Neutrophil (primary cell): ENCODE measurements around the gene COL11A2.
"Not testable (repeated sequence)": the region's sequence is repeated elsewhere in the genome, so short reads cannot be mapped to it uniquely, and the experiment has no call there.

Experiments used
- H3K27ac ChIP-seq: fragments of 200-600 bp; sonication (generic); 2 replicates; pipeline ENCODE4 v1.5.1; 2016; ENCODE audit warnings: mild to moderate bottlenecking, moderate library complexity
- H3K27me3 ChIP-seq: fragments of 200-600 bp; sonication (generic); 2 replicates; pipeline ENCODE4 v1.6.0; 2016; ENCODE audit warnings: mild to moderate bottlenecking
- H3K36me3 ChIP-seq: fragments of 200-600 bp; sonication (generic); 2 replicates; pipeline ENCODE4 v1.5.1; 2017
- H3K4me1 ChIP-seq, 2 experiments: fragments of 200-600 bp in 1 of 2; sonication (generic) in 1 of 2; 1 replicate in 1 of 2; 2 replicates in 1 of 2; pipeline versions ENCODE4 v1.5.1 to v1.6.1; 2013 to 2016; ENCODE audit warnings: low read depth in 1 of 2, low read length in 1 of 2, mild to moderate bottlenecking in 1 of 2, moderate library complexity in 1 of 2; ENCODE audit not compliant: control insufficient read depth in 1 of 2, insufficient read depth in 1 of 2
- H3K4me3 ChIP-seq, 2 experiments: fragments of 200-600 bp in 1 of 2; sonication (generic) in 1 of 2; 1 replicate in 1 of 2; 2 replicates in 1 of 2; pipeline ENCODE4 v1.5.1; 2013 to 2016; ENCODE audit warnings: low read depth in 1 of 2, low read length in 1 of 2, mild to moderate bottlenecking in 1 of 2, moderate library complexity in 1 of 2
- H3K9me3 ChIP-seq: fragments of 200-600 bp; sonication (generic); 2 replicates; pipeline ENCODE4 v1.5.1; 2016
- TF ChIP-seq, protein P1 (sequence below): fragments of 200-600 bp; sonication (generic); IDR thresholded peaks from 2 replicates; pipeline ENCODE4 v1.5.1; 2016; ENCODE audit warnings: antibody characterized with exemption

Gene COL11A2

DNA sequence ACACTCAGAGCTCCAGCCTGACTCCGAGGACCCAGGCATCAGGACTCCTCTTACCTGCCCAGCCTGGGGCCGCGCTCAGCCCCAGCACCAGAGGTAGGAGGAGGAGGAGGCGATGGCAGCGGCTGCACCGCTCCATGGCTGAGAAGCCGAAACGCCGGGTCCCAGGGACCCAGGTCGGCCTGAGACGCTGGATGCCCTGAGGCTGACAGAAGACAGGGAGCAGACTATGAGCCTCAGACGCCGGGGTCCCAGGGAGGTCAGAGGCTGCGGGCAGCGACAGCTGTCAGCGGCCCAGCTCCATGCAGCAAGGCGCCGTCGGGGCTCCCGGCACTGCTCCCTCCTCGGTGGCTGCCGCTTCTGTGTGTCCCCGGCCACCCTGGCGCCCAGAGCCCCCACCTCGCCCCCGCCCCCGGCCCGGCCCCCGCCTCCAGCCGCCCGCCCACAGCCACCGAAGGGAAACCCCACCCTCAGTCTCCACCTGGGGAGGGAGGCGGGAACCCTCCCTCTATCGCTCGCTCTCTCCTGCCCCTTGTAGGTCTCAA, at the start of gene COL11A2:
COL11A2 (minus strand) TSS at position 363 of the 542 bp plus-strand sequence; CDS start at position 136, 227 bp downstream.
- Histone ChIP-seq H3K27ac (no peak within 1 kb of the TSS), H3K4me3 (no peak within 1 kb of the TSS), H3K36me3 (peaks cover 36% of the 10 kb centered on the region), H3K27me3 (peaks cover 73% of the 10 kb centered on the region), H3K4me1 (peaks cover 4 to 14% of the 10 kb centered on the region in 2 experiments), H3K9me3 (no peaks in the 10 kb centered on the region)
- TF ChIP-seq, protein P1, sequence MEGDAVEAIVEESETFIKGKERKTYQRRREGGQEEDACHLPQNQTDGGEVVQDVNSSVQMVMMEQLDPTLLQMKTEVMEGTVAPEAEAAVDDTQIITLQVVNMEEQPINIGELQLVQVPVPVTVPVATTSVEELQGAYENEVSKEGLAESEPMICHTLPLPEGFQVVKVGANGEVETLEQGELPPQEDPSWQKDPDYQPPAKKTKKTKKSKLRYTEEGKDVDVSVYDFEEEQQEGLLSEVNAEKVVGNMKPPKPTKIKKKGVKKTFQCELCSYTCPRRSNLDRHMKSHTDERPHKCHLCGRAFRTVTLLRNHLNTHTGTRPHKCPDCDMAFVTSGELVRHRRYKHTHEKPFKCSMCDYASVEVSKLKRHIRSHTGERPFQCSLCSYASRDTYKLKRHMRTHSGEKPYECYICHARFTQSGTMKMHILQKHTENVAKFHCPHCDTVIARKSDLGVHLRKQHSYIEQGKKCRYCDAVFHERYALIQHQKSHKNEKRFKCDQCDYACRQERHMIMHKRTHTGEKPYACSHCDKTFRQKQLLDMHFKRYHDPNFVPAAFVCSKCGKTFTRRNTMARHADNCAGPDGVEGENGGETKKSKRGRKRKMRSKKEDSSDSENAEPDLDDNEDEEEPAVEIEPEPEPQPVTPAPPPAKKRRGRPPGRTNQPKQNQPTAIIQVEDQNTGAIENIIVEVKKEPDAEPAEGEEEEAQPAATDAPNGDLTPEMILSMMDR: no peak

DNA sequence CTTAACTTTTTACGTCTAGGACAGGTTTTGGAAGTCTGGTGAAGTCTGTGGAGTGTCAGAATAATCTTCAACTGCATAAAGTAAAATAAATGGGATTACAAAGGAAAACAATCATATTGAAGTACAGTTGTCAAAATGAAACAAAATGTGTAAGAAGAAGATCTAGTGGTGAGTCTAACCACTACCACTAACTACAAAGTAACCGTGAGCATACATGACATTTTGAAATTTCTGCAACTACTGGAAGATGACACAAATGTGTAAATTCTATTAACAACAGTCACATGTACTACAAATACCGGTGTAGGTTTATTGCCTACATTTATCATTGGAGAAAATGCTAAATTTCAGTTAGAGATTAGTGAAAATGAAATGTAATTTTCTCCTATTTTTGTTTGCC, 49.7 kb upstream of the COL11A2 start:
- Histone ChIP-seq H3K36me3 (no peaks in the 10 kb centered on the region), H3K9me3 (no peaks in the 10 kb centered on the region), H3K4me3 (no peak overlapping the region), H3K27ac (no peak overlapping the region), H3K27me3 (peaks cover 64% of the 10 kb centered on the region), H3K4me1 (no peaks in the 10 kb centered on the region)
- TF ChIP-seq, protein P1: no peak

DNA sequence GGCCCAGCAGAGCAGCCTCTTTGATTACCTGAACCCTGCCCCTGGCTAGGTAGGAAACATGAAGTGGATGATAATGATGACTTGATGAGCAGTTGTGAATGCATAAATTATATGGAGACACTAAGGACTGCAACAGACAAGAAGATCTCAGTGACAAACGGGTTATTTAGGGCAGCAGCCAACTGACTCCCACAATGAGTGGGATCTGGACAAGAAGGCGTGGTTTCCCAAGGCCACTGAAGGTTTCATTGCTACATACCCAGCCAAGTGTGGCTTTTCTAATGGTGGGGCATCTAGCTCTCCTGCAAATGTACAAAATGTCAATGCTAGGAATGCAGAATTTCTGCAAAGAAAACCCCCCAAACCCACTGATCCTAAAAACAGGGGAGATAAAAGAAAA, 45.5 kb upstream of the COL11A2 start:
- Histone ChIP-seq H3K9me3 (no peaks in the 10 kb centered on the region), H3K27me3 (peaks cover 54% of the 10 kb centered on the region), H3K36me3 (no peaks in the 10 kb centered on the region), H3K4me3 (no peak overlapping the region), H3K4me1 (no peaks in the 10 kb centered on the region), H3K27ac (no peak overlapping the region)
- TF ChIP-seq, protein P1: no peak

DNA sequence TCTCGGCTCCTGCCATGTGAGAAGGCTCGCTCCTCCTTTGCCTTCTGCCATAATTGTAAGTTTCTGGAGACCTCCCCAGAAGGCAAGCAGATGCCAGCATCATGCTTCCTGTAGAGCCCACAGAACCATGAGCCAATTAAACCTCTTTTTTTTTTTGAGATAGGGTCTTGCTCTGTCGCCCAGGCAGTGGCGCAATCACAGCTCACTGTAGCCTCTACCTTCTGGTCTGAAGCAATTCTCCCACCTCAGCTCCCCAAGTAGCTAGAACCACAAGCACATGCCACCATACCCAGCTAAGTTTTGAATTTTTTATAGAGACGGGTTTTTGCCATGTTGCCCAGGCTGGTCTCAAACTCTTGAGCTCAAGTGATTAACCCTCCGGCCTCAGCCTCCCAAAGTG, 44.6 kb upstream of the COL11A2 start:
- Histone ChIP-seq H3K9me3 (no peaks in the 10 kb centered on the region), H3K27ac (no peak overlapping the region), H3K27me3 (peaks cover 51% of the 10 kb centered on the region), H3K36me3 (no peaks in the 10 kb centered on the region), H3K4me3 (no peak overlapping the region), H3K4me1 (no peaks in the 10 kb centered on the region)
- TF ChIP-seq, protein P1: no peak

DNA sequence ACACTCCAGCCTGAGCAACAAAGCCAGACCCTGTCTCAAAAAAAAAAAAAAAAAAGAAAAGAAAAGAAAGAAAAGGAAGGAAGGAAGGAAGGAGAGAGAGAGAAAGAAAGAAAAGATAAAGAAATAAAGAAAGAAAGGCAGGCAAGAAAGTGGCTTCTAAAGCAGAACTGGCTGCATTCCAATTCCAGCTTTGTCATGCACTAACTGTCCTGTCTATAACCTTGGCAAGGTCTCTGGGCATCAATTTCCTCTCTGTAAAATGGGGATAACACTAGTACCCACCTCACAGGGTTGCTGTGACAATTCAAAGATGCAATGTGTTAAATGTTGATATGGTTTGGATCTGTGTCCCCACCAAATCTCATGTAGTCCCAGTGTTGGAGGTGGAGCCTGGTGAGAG, 44.1 kb upstream of the COL11A2 start:
- Histone ChIP-seq H3K4me1 (no peaks in the 10 kb centered on the region), H3K36me3 (no peaks in the 10 kb centered on the region), H3K4me3 (no peak overlapping the region), H3K27me3 (peaks cover 51% of the 10 kb centered on the region), H3K9me3 (no peaks in the 10 kb centered on the region), H3K27ac (no peak overlapping the region)
- TF ChIP-seq, protein P1: no peak

DNA sequence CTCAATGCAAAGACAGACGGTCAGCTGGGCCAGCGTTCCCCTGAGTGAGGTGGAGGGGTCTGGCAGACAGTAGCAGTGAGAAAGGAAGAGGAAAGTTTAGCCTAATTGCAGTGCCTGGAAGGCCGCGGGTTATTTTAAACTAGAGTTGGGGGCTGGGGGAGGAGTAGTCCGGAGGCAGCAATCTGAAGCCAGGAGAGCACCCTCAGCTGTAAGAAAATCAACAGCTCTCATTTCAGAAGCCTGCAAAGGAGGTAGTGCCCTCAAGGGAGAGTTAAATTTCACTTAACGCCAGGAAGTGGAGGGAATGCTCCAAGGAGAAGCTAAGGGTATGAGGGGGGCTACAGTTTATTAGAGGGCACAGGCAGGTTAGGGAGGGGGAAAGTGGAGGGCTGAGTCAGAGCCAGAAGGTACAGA, 43.0 kb upstream of the COL11A2 start:
- H3K4me3 ChIP-seq: no peak overlapping the region
- TF ChIP-seq, protein P1: no peak
- no peaks in the 10 kb centered on the region for H3K9me3 ChIP-seq
- H3K27me3 ChIP-seq: peaks cover 51% of the 10 kb centered on the region
- no peaks in the 10 kb centered on the region for H3K36me3 ChIP-seq
- no peaks in the 10 kb centered on the region for H3K4me1 ChIP-seq
- H3K27ac ChIP-seq: no peak overlapping the region

DNA sequence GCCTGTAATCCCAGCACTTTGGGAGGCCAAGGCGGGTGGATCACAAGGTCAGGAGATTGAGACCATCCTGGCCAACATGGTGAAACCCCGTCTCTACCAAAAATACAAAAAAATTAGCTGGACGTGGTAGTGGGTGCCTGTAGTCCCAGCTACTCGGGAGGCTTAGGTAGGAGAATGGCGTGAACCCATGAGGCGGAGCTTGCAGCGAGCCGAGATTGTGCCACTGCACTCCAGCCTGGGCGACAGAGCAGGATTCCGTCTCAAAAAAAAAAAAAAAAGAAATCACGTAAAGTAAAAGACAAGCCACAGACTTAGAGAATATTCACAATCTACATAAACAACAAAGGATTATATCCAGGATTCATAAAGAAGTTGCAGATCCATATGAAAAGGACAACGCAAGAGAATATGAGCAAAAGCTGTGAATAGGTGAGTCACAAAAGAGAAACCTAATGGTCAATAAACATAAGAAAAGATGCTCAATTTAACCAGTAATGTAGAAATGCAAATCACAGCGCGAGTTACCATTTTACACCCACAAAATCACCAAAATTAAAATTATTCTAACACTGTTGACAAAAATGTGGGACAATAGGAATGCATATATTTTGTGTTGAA, 34.3 kb upstream of the COL11A2 start:
- H3K27ac ChIP-seq, H3K36me3 ChIP-seq, H3K4me1 ChIP-seq, H3K4me3 ChIP-seq, H3K9me3 ChIP-seq: not testable (repeated sequence)
- H3K27me3 ChIP-seq: peaks cover 90% of the 10 kb centered on the region
